Measurements from ENCODE around the gene GON7.

DNA sequence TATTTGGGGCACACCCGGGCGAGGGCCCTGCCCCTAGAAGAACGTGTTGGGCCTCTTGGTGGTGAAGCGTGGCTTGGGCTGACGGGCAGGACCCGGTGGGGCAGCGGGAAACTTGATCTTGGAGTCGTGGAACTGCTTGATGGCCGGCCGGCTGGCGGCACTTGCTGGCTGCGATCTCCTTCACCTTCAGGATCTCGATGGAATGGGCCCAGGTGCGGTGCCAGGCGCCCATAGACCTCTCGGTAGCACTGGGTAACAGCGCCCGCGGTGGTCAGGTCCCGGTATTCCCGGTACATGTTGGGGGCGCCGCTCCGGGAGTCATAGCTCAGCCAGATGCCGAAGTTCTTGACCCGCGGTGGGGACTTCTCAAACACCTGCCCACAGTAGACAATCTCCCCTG, 16.7 kb upstream of the GON7 start:
- TF ChIP-seq, protein P1, sequence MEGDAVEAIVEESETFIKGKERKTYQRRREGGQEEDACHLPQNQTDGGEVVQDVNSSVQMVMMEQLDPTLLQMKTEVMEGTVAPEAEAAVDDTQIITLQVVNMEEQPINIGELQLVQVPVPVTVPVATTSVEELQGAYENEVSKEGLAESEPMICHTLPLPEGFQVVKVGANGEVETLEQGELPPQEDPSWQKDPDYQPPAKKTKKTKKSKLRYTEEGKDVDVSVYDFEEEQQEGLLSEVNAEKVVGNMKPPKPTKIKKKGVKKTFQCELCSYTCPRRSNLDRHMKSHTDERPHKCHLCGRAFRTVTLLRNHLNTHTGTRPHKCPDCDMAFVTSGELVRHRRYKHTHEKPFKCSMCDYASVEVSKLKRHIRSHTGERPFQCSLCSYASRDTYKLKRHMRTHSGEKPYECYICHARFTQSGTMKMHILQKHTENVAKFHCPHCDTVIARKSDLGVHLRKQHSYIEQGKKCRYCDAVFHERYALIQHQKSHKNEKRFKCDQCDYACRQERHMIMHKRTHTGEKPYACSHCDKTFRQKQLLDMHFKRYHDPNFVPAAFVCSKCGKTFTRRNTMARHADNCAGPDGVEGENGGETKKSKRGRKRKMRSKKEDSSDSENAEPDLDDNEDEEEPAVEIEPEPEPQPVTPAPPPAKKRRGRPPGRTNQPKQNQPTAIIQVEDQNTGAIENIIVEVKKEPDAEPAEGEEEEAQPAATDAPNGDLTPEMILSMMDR (IDR thresholded peaks at IDR 0.05): no peak
- no peak for TF ChIP-seq POLR2A (IDR thresholded peaks at IDR 0.05)

All from testis (tissue), 2 donors.